Measurements from ENCODE around the gene ESRRA. TPM values are rescaled to one million over a fixed set of nuclear protein-coding genes. Genes with fewer than 3 reads are reported as not detected.

ESRRA gene
- total RNA-seq, 1 experiment from 2014 or later: 63.4 TPM

DNA sequence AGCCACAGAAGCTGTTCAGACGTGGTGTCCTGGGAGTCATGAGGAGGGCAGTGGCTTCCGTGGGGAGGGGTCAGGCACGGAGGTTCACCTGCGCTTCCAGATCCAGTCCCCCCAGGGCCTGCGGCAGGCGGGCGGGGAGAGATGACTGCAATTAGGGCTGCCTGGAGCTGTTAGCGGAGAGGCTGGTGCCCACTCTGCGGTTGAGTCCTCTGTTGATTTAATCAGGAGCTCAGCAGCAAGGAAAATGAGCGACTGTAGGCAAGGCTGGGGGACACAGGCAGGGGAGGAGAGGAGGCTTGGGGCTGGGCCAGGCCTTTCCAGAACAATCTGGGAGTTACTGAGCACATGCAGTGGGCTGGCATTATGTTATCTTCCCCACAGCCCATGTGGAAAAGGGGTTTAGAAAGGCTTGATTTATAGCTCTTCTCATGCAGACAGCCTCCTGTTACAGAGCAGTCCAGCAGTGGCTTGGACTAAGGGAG is 40.9 kb upstream of the ESRRA start:
- H3K9me3 Mint-ChIP-seq (ENCODE audit: unreplicated experiment): no peaks in the 10 kb centered on the region
- BruUV-seq (replicated peaks): no TSS peak
- intact Hi-C loops (cut with micrococcal nuclease): no loop called here
- ChIA-PET POLR2A (interaction anchor here (0.6 to 0.7 kb wide), 2 partner anchors 21 to 23 kb away, joined by 3 read pairs; partner anchors contain the start of gene FKBP2), CTCF (interaction anchor here (0.9 to 3.3 kb wide), 6 partner anchors 10 to 37 kb away, joined by 3 to 14 read pairs (median 5); partner anchors contain the start of gene PLCB3)
- H3K36me3 Mint-ChIP-seq (ENCODE audit: insufficient read depth, unreplicated experiment): peaks cover 58% of the 10 kb centered on the region
- TF ChIP-seq, protein P1, sequence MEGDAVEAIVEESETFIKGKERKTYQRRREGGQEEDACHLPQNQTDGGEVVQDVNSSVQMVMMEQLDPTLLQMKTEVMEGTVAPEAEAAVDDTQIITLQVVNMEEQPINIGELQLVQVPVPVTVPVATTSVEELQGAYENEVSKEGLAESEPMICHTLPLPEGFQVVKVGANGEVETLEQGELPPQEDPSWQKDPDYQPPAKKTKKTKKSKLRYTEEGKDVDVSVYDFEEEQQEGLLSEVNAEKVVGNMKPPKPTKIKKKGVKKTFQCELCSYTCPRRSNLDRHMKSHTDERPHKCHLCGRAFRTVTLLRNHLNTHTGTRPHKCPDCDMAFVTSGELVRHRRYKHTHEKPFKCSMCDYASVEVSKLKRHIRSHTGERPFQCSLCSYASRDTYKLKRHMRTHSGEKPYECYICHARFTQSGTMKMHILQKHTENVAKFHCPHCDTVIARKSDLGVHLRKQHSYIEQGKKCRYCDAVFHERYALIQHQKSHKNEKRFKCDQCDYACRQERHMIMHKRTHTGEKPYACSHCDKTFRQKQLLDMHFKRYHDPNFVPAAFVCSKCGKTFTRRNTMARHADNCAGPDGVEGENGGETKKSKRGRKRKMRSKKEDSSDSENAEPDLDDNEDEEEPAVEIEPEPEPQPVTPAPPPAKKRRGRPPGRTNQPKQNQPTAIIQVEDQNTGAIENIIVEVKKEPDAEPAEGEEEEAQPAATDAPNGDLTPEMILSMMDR (IDR thresholded peaks at IDR 0.05; ENCODE audit: unreplicated experiment): no peak
- H3K27ac Mint-ChIP-seq (ENCODE audit: low read depth, unreplicated experiment): no peak overlapping the region
- no peak for DNase-seq (ENCODE audit: unreplicated experiment)
- H3K4me3 Mint-ChIP-seq (ENCODE audit: unreplicated experiment): no peak overlapping the region
- no peaks in the 10 kb centered on the region for H3K27me3 Mint-ChIP-seq (ENCODE audit: insufficient read depth, unreplicated experiment)
- peaks cover 23% of the 10 kb centered on the region for H3K4me1 Mint-ChIP-seq (ENCODE audit: insufficient read depth, unreplicated experiment)

- no TSS peak for BruUV-seq (replicated peaks)
- Mint-ChIP-seq H3K4me1 (ENCODE audit: insufficient read depth, unreplicated experiment) (peaks cover 23% of the 10 kb centered on the region), H3K36me3 (ENCODE audit: insufficient read depth, unreplicated experiment) (peaks cover 60% of the 10 kb centered on the region), H3K27me3 (ENCODE audit: insufficient read depth, unreplicated experiment) (no peaks in the 10 kb centered on the region), H3K27ac (ENCODE audit: low read depth, unreplicated experiment) (no peak overlapping the region), H3K9me3 (ENCODE audit: unreplicated experiment) (no peaks in the 10 kb centered on the region), H3K4me3 (ENCODE audit: unreplicated experiment) (no peak overlapping the region)
- ChIA-PET CTCF (interaction anchor here (0.6 to 1.2 kb wide), 5 partner anchors 8 to 116 kb away, joined by 3 to 6 read pairs (median 4); partner anchors contain the start of gene PLCB3), POLR2A (interaction anchor here (0.6 kb wide), 1 partner anchor 20 kb away, joined by 3 read pairs; no protein-coding TSS in a partner anchor)
- intact Hi-C loops (cut with micrococcal nuclease): no loop called here
- TF ChIP-seq, protein P1 (IDR thresholded peaks at IDR 0.05; ENCODE audit: unreplicated experiment): no peak
- no peak for DNase-seq (ENCODE audit: unreplicated experiment)
These were observed 39.9 kb upstream of the ESRRA start for GRCh38 chr11:64265176-64266160.

- peaks cover 60% of the 10 kb centered on the region for H3K36me3 Mint-ChIP-seq (ENCODE audit: insufficient read depth, unreplicated experiment)
These were observed 39.0 kb upstream of the ESRRA start for GRCh38 chr11:64266339-64266738.

More at GRCh38 chr11:64266339-64266738, 39.0 kb upstream of the ESRRA start:
- no TSS peak for BruUV-seq (replicated peaks)
- ChIA-PET POLR2A (interaction anchor here (5.8 to 7.6 kb wide), 2 partner anchors 16 to 19 kb away, joined by 75 to 125 read pairs; partner anchors contain the start of genes BAD, GPR137 and PPP1R14B), CTCF (interaction anchor here (1.0 to 4.1 kb wide), 2 partner anchors 16 to 117 kb away, joined by 4 to 36 read pairs; partner anchors contain the start of gene PLCB3)
- H3K27me3 Mint-ChIP-seq (ENCODE audit: insufficient read depth, unreplicated experiment): no peaks in the 10 kb centered on the region
- intact Hi-C loops (cut with micrococcal nuclease): no loop called here
- peak overlapping the region; percentile 27 for H3K27ac Mint-ChIP-seq (ENCODE audit: low read depth, unreplicated experiment)
- peaks cover 23% of the 10 kb centered on the region for H3K4me1 Mint-ChIP-seq (ENCODE audit: insufficient read depth, unreplicated experiment)
- TF ChIP-seq, protein P1 (IDR thresholded peaks at IDR 0.05; ENCODE audit: unreplicated experiment): no peak
- H3K9me3 Mint-ChIP-seq (ENCODE audit: unreplicated experiment): no peaks in the 10 kb centered on the region
- H3K4me3 Mint-ChIP-seq (ENCODE audit: unreplicated experiment): no peak overlapping the region
- peak; percentile 56 for DNase-seq (ENCODE audit: unreplicated experiment)
